Measurements from ENCODE around the gene YIPF6. TPM values are rescaled to one million over a fixed set of nuclear protein-coding genes. Genes with fewer than 3 reads are reported as not detected.

YIPF6 gene
- total RNA-seq = 11.2 and 25.1 TPM in 2 replicates

GRCh38 chrX:68498508-68499379 lies at the start of gene YIPF6:
Gene YIPF6 (plus strand): TSS chrX:68499051. CDS start chrX:68499067, 16 bp downstream.

Other genes starting within 250 kb of the YIPF6 start
- 1.5 and 4.7 TPM in 2 replicates for gene OPHN1, start 65.6 kb upstream of the YIPF6 start, total RNA-seq
- 1.9 and 2.3 TPM in 2 replicates for gene STARD8, start 148.6 kb downstream of the YIPF6 start, total RNA-seq

Measured in cardiac atrium fibroblast (primary cell).